Forelimb muscle (tissue), 1 donor: ENCODE data around the gene DROSHA. TPM values are rescaled to one million over a fixed set of nuclear protein-coding genes. Genes with fewer than 3 reads are reported as not detected.

Experiments
- DNase-seq: peaks from one replicate; pipeline ENCODE4 v3.0.0-alpha.2; 2013; ENCODE audit warnings: low read depth
- polyA plus RNA-seq: library from polyadenylated mRNA; unstranded; fragments of 120-200 nt; gene quantifications from one replicate; pipeline ENCODE4 v1.2.1, GENCODE V29; 2013; ENCODE audit not compliant: insufficient read length

DROSHA gene
- polyA plus RNA-seq, 1 donor, result 42.2 TPM

GRCh38 chr5:31465291-31465690, 66.6 kb downstream of the DROSHA start:
- no peak for DNase-seq

- DNase-seq, result no peak
Observed at GRCh38 chr5:31464081-31464480, 67.8 kb downstream of the DROSHA start.

- no peak for DNase-seq
Observed at GRCh38 chr5:31463351-31463750, 68.5 kb downstream of the DROSHA start.

GRCh38 chr5:31459594-31459993, 72.3 kb downstream of the DROSHA start:
- no peak for DNase-seq

- no peak for DNase-seq
Observed at GRCh38 chr5:31455172-31455571, 76.7 kb downstream of the DROSHA start.

GRCh38 chr5:31453522-31453921, 78.4 kb downstream of the DROSHA start:
- DNase-seq, result no peak

GRCh38 chr5:31452314-31452713, 79.6 kb downstream of the DROSHA start:
- DNase-seq, result no peak

- no peak for DNase-seq
Observed at GRCh38 chr5:31449962-31450361, 81.9 kb downstream of the DROSHA start.

GRCh38 chr5:31449174-31449573, 82.7 kb downstream of the DROSHA start:
- no peak for DNase-seq

GRCh38 chr5:31445041-31445600, 86.8 kb downstream of the DROSHA start:
- no peak for DNase-seq

- no peak for DNase-seq
Observed at GRCh38 chr5:31443572-31443971, 88.3 kb downstream of the DROSHA start.

- no peak for DNase-seq
Observed at GRCh38 chr5:31442058-31442745, 89.7 kb downstream of the DROSHA start.

GRCh38 chr5:31436851-31437250, 95.0 kb downstream of the DROSHA start:
- DNase-seq, result no peak

- DNase-seq, result no peak
Observed at GRCh38 chr5:31435730-31436129, 96.2 kb downstream of the DROSHA start.

GRCh38 chr5:31434898-31435297, 97.0 kb downstream of the DROSHA start:
- DNase-seq, result no peak

GRCh38 chr5:31433229-31433628, 98.7 kb downstream of the DROSHA start:
- DNase-seq, result no peak

- DNase-seq, result no peak
Observed at GRCh38 chr5:31427724-31428309, 104.1 kb downstream of the DROSHA start.

GRCh38 chr5:31427013-31427723, 104.7 kb downstream of the DROSHA start:
- DNase-seq, result no peak

GRCh38 chr5:31421806-31422586, 109.9 kb downstream of the DROSHA start:
- no peak for DNase-seq

GRCh38 chr5:31417512-31417911, 114.4 kb downstream of the DROSHA start:
- DNase-seq, result no peak

GRCh38 chr5:31416547-31416946, 115.3 kb downstream of the DROSHA start:
- no peak for DNase-seq

GRCh38 chr5:31415960-31416359, 115.9 kb downstream of the DROSHA start:
- DNase-seq, result no peak
